PC-3 (cell line): ENCODE data around the gene GCAT. TPM values are rescaled to one million over a fixed set of nuclear protein-coding genes. Genes with fewer than 3 reads are reported as not detected.

Experiments
- ATAC-seq: fragments of 200-7000 bp; cut with Tn5 transposase; 2 replicates; pipeline ENCODE4 v1.9.1; 2020; ENCODE audit warnings: mild to moderate bottlenecking, moderate library complexity
- BruUV-seq: library from RNA; stranded (reverse); fragments of 400-500 nt; replicated peaks from 2 replicates; lab custom pipeline; 2021; lab: Mats Ljungman, UMichigan
- CTCF ChIA-PET: fragments of 300-600 bp; sonication (Branson Sonifier 250); formaldehyde crosslinking; loops from one replicate; lab custom pipeline; 2022; ENCODE audit warnings: antibody characterized with exemption; lab: Charles Lee
- POLR2A ChIA-PET: fragments of 300-600 bp; sonication (Branson Sonifier 250); formaldehyde crosslinking; loops from one replicate; lab custom pipeline; 2022; ENCODE audit warnings: antibody characterized with exemption; ENCODE audit not compliant: unreplicated experiment; lab: Charles Lee
- DNase-seq: peaks from one replicate; pipeline ENCODE4 v3.0.0-alpha.2; 2015
- H2AFZ ChIP-seq: fragments of 300-600 bp; sonication (generic); 2 replicates; pipeline ENCODE4 v1.6.0; 2016; ENCODE audit warnings: antibody characterized with exemption, low read length
- H3F3A ChIP-seq: fragments of 300-600 bp; sonication (generic); one replicate; pipeline ENCODE4 v1.6.0; 2017; ENCODE audit warnings: antibody characterized with exemption, low read length, control low read depth, mild to moderate bottlenecking; ENCODE audit not compliant: unreplicated experiment
- H3K27ac ChIP-seq: fragments of 300-600 bp; sonication (generic); 2 replicates; pipeline ENCODE4 v1.5.1; 2016; ENCODE audit warnings: mild to moderate bottlenecking, low read length
- H3K27me3 ChIP-seq: fragments of 300-600 bp; sonication (generic); 2 replicates; pipeline ENCODE4 v1.6.1; 2016; ENCODE audit warnings: low read length, mixed read lengths
- H3K36me3 ChIP-seq: fragments of 300-600 bp; sonication (generic); 2 replicates; pipeline ENCODE4 v1.6.1; 2016; ENCODE audit warnings: low read depth, mixed run types, low read length, mixed read lengths
- H3K4me1 ChIP-seq: fragments of 300-600 bp; sonication (generic); 2 replicates; pipeline ENCODE4 v1.5.1; 2016; ENCODE audit warnings: low read length; ENCODE audit not compliant: insufficient read depth
- H3K4me2 ChIP-seq: fragments of 300-600 bp; sonication (generic); 2 replicates; pipeline ENCODE4 v1.6.0; 2016; ENCODE audit warnings: low read length
- H3K4me3 ChIP-seq: fragments of 300-600 bp; sonication (generic); 2 replicates; pipeline ENCODE4 v1.5.1; 2016; ENCODE audit warnings: mild to moderate bottlenecking, low read length, mixed read lengths
- H3K79me2 ChIP-seq: fragments of 300-600 bp; sonication (generic); 2 replicates; pipeline ENCODE4 v1.6.1; 2017; ENCODE audit warnings: low read length, mixed read lengths
- H3K9ac ChIP-seq: fragments of 300-600 bp; sonication (generic); 2 replicates; pipeline ENCODE4 v1.6.0; 2016; ENCODE audit warnings: mild to moderate bottlenecking, low read length
- H3K9me2 ChIP-seq: fragments of 300-600 bp; sonication (generic); replicated peaks from 2 replicates; pipeline ENCODE4 v1.6.1; 2016; ENCODE audit warnings: mixed run types, low read length, mixed read lengths
- H3K9me3 ChIP-seq: fragments of 300-600 bp; sonication (generic); 2 replicates; pipeline ENCODE4 v1.6.1; 2016; ENCODE audit warnings: low read length, mixed read lengths
- H4K20me1 ChIP-seq: fragments of 300-600 bp; sonication (generic); 2 replicates; pipeline ENCODE4 v1.6.1; 2016; ENCODE audit warnings: low read length, mixed read lengths
- CTCF ChIP-seq: fragments of 300-600 bp; sonication (generic); conservative IDR thresholded peaks from 2 replicates; pipeline ENCODE4 v1.5.1; 2017; ENCODE audit warnings: antibody characterized with exemption, low read depth, mild to moderate bottlenecking, low read length
- EZH2 ChIP-seq: fragments of 300-600 bp; sonication (generic); IDR thresholded peaks from one replicate; pipeline ENCODE4 v1.6.1; 2017; ENCODE audit warnings: antibody characterized with exemption, mild to moderate bottlenecking, low read length; ENCODE audit not compliant: unreplicated experiment
- EZH2phosphoT487 ChIP-seq: fragments of 300-600 bp; sonication (generic); IDR thresholded peaks from 2 replicates; pipeline ENCODE4 v1.6.1; 2018; ENCODE audit warnings: mild to moderate bottlenecking, antibody characterized with exemption, low read length, borderline replicate concordance
- intact Hi-C: fragments of 100-400 bp; cut with micrococcal nuclease; formaldehyde crosslinking; loops from 2 replicates; pipeline ENCODE4 v1.9.0; 2023
- total RNA-seq: library from RNA; depleted of rRNA; stranded (reverse); fragments of >200 nt; gene quantifications from 2 replicates; pipeline ENCODE4 v1.2.3, GENCODE V29; 2014

The GCAT gene
- total RNA-seq, 1 experiment from 2014 or later: 26.0 TPM

- intact Hi-C loops: no loop called here
- H3F3A ChIP-seq: peaks cover 3% of the 10 kb centered on the region
- H3K9me3 ChIP-seq: no peaks in the 10 kb centered on the region
- DNase-seq (peak; percentile 18), ATAC-seq (no peak)
- H3K4me1 ChIP-seq: 0 out of 2 replicates have a peak, but pooled peaks cover 9% of the 10 kb centered on the region
- peak overlapping the region; percentile 97 for H3K4me3 ChIP-seq
- peaks cover 5% of the 10 kb centered on the region; the same call in 1 of the 2 replicates for H4K20me1 ChIP-seq
- no peaks in the 10 kb centered on the region for H3K9me2 ChIP-seq
- peak overlapping the region; percentile 67; the same call in 1 of the 2 replicates for H2AFZ ChIP-seq
- peak overlapping the region; percentile 98 for H3K9ac ChIP-seq
- peak overlapping the region; percentile 84 for H3K27ac ChIP-seq
- ChIA-PET CTCF (no interaction called here), POLR2A (interaction anchor here (0.5 to 0.7 kb wide), 2 partner anchors 57 to 94 kb away, joined by 3 to 22 read pairs; no protein-coding TSS in a partner anchor)
- TSS peak; percentile 92 for BruUV-seq
- peaks cover 17% of the 10 kb centered on the region for H3K36me3 ChIP-seq
- no peaks in the 10 kb centered on the region for H3K27me3 ChIP-seq
- TF ChIP-seq EZH2phosphoT487 (no peak), CTCF (no peak), EZH2 (no peak)
- peak overlapping the region; percentile 100 for H3K4me2 ChIP-seq
- H3K79me2 ChIP-seq: peaks cover 55% of the 10 kb centered on the region
Observed at GRCh38 chr22:37848587-37849088, 40.9 kb downstream of the GCAT start.

GRCh38 chr22:37849089-37849751 lies 41.5 kb downstream of the GCAT start, which contains the start of gene EIF3L:
TSS of gene EIF3L (plus strand) at chr22:37849419. CDS start at chr22:37849450, 31 bp downstream.
- peak within 1 kb of the TSS; percentile 78 for H2AFZ ChIP-seq
- TF ChIP-seq EZH2 (no peak), CTCF (no peak), EZH2phosphoT487 (no peak)
- H3K36me3 ChIP-seq: peaks cover 23% of the 10 kb centered on the region
- peak within 1 kb of the TSS; percentile 100 for H3K4me2 ChIP-seq
- H3K27me3 ChIP-seq: no peaks in the 10 kb centered on the region
- 0 out of 2 replicates have a peak, but pooled peaks cover 9% of the 10 kb centered on the region for H3K4me1 ChIP-seq
- intact Hi-C loops: no loop called here
- H3K27ac ChIP-seq: peak within 1 kb of the TSS; percentile 84
- peaks cover 5% of the 10 kb centered on the region; the same call in 1 of the 2 replicates for H4K20me1 ChIP-seq
- H3K9me2 ChIP-seq: no peaks in the 10 kb centered on the region
- peak; percentile 79 for ATAC-seq
- ChIA-PET POLR2A (interaction anchor here (0.7 kb wide), 1 partner anchor 93 kb away, joined by 3 read pairs; no protein-coding TSS in a partner anchor), CTCF (interaction anchor here (0.6 kb wide), 1 partner anchor 14 kb away, joined by 3 read pairs; no protein-coding TSS in a partner anchor)
- peaks cover 3% of the 10 kb centered on the region for H3F3A ChIP-seq
- H3K9ac ChIP-seq: peak within 1 kb of the TSS; percentile 98
- DNase-seq: peak; percentile 86
- peaks cover 60% of the 10 kb centered on the region for H3K79me2 ChIP-seq
- peak within 1 kb of the TSS; percentile 97 for H3K4me3 ChIP-seq
- H3K9me3 ChIP-seq: no peaks in the 10 kb centered on the region
- BruUV-seq: no TSS peak
